AG04450 (cell line): ENCODE data around the gene ETS2. TPM values are rescaled to one million over a fixed set of nuclear protein-coding genes. Genes with fewer than 3 reads are reported as not detected.

Source experiments
- CTCF ChIA-PET: fragments of 300-600, 350-600 bp; formaldehyde crosslinking; extraction: SDS; loops from one replicate; lab custom pipeline; 2022; ENCODE audit warnings: antibody characterized with exemption, inconsistent platforms; lab: Charles Lee
- POLR2A ChIA-PET: fragments of 350-600 bp; formaldehyde crosslinking; extraction: SDS; loops from one replicate; lab custom pipeline; 2021; ENCODE audit warnings: antibody characterized with exemption, inconsistent platforms; lab: Yijun Ruan, JAX
- DNase-seq: peaks from one replicate; pipeline ENCODE4 v3.0.0-alpha.2; 2011; ENCODE audit warnings: low read depth, low spot score
- H3K27ac ChIP-seq: one replicate; pipeline ENCODE4 v1.5.1; 2012; ENCODE audit warnings: low read depth, low read length, control low read depth
- H3K27me3 ChIP-seq: one replicate; pipeline ENCODE4 v1.6.0; 2012; ENCODE audit warnings: low read length; ENCODE audit not compliant: control insufficient read depth, insufficient read depth
- H3K4me3 ChIP-seq: 2 replicates; pipeline ENCODE4 v1.5.1; 2011; ENCODE audit warnings: mild to moderate bottlenecking, low read depth, low read length, control low read depth
- H3K9me3 ChIP-seq: 2 replicates; pipeline ENCODE4 v1.5.1; 2012; ENCODE audit warnings: low read length; ENCODE audit not compliant: control insufficient read depth, insufficient read depth
- polyA plus RNA-seq: library from polyadenylated mRNA; depleted of rRNA; stranded (reverse); fragments of >200 nt; gene quantifications from 2 replicates; pipeline ENCODE4 v1.2.3, GENCODE V29; 2011
- TF ChIP-seq, protein P1 (sequence below): IDR thresholded peaks from 2 replicates; pipeline ENCODE4 v1.5.1; 2011; ENCODE audit warnings: low read depth, low read length, control low read depth, inconsistent platforms

Gene ETS2
- polyA plus RNA-seq, 1 experiment = 60.1 TPM

DNA sequence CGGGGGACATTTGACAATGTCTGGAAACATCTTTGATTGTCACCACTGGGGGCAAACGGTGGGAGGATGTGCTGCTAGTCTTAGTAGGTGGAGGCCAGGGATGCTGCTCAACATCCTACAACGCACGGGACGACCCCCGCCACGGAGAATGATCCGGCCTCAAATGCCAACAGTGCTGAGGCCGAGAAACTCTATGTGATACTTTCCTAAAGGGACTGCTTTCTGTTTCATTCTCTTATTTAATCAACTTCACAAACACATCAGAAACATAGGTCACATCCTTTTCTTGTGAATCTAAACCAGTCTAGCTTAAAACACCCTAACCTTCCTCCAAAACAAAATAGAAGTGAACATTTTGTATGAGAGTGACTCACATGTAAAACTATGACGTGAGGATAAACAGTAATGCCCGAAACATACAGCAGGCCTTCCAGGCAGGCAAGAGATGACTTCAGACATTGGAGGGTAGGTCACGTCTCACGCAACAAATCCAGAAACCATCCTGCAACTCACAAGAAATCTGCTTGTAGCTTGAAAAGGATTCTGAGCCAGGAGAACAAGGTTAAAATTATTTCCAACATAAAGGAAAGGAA lies 37.2 kb upstream of the ETS2 start:
- Histone ChIP-seq H3K9me3 (peaks cover 9% of the 10 kb centered on the region; the same call in 1 of the 2 replicates), H3K27ac (peak overlapping the region; percentile 99), H3K27me3 (no peaks in the 10 kb centered on the region), H3K4me3 (peak overlapping the region; percentile 14; the same call in 1 of the 2 replicates)
- peak; percentile 96 for DNase-seq
- TF ChIP-seq, protein P1, sequence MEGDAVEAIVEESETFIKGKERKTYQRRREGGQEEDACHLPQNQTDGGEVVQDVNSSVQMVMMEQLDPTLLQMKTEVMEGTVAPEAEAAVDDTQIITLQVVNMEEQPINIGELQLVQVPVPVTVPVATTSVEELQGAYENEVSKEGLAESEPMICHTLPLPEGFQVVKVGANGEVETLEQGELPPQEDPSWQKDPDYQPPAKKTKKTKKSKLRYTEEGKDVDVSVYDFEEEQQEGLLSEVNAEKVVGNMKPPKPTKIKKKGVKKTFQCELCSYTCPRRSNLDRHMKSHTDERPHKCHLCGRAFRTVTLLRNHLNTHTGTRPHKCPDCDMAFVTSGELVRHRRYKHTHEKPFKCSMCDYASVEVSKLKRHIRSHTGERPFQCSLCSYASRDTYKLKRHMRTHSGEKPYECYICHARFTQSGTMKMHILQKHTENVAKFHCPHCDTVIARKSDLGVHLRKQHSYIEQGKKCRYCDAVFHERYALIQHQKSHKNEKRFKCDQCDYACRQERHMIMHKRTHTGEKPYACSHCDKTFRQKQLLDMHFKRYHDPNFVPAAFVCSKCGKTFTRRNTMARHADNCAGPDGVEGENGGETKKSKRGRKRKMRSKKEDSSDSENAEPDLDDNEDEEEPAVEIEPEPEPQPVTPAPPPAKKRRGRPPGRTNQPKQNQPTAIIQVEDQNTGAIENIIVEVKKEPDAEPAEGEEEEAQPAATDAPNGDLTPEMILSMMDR = no peak; the same call in 1 of the 2 replicates
- ChIA-PET POLR2A (interaction anchor here (0.8 to 2.6 kb wide), 6 partner anchors 8 to 63 kb away, joined by 4 to 18 read pairs (median 10); partner anchors contain the start of gene ETS2), CTCF (interaction anchor here (0.6 to 2.8 kb wide), 5 partner anchors 9 to 357 kb away, joined by 3 to 13 read pairs (median 5); no protein-coding TSS in a partner anchor)

DNA sequence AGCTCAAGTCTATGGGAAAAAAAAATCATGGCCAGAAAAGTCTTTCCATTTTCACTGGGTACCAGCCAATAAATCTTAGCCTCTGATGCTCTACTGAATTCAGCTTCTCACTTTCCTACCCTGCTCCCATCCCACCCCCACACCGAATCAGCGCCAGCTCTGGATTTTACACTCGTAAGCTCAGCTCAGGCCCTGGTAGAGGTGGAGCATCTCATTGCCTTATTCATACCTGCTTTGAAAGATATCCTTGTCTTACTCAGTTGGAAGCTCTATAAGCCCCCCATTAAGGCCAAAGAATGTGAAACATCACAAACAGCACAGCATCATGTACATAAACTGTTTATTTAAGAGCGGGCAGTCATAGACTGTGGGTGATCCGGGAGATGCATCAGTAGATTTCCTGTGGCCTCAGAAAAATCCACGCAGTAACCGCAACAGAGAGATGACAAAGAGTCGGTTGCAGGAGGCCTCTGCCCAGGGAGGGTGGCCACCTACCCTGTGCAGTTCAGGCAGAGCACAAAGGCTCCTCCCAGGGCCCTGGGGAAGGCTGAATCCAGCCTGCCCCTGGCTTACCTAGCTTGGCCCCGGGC lies 36.4 kb upstream of the ETS2 start:
- no peaks in the 10 kb centered on the region for H3K27me3 ChIP-seq
- H3K27ac ChIP-seq = peak overlapping the region; percentile 99
- TF ChIP-seq, protein P1 = no peak
- ChIA-PET CTCF (interaction anchor here (0.6 to 2.8 kb wide), 4 partner anchors 17 to 368 kb away, joined by 3 to 13 read pairs (median 7); no protein-coding TSS in a partner anchor), POLR2A (interaction anchor here (0.8 to 2.6 kb wide), 6 partner anchors 9 to 62 kb away, joined by 4 to 18 read pairs (median 10); partner anchors contain the start of gene ETS2)
- DNase-seq = peak; percentile 81
- peaks cover 9% of the 10 kb centered on the region; the same call in 1 of the 2 replicates for H3K9me3 ChIP-seq
- no peak overlapping the region; the same call in 1 of the 2 replicates for H3K4me3 ChIP-seq

DNA sequence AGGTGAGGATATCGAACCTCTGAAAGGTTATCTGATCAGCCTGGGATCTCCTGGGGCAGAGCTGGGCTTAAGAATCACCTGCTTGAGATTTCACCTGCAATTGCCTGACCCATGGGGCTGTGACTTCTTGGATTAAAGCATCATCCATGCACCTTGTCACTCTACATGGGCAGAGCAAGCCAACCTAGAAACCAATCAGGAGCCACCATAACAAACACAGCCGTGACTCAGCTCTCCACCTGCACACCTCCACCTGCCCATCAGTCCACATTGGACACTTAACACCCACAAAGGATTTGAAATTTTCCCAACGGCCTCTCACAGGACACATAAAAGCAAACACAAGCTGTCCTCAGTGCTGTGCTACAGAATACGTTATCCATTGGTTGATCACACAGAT lies 35.1 kb upstream of the ETS2 start:
- POLR2A ChIA-PET = interaction anchor here (0.8 to 2.6 kb wide), 2 partner anchors 33 to 38 kb away, joined by 4 to 18 read pairs; no protein-coding TSS in a partner anchor
- no peak overlapping the region for H3K4me3 ChIP-seq
- H3K9me3 ChIP-seq = peaks cover 8% of the 10 kb centered on the region; the same call in 1 of the 2 replicates
- CTCF ChIA-PET = interaction anchor here (0.5 to 2.8 kb wide), 4 partner anchors 15 to 367 kb away, joined by 3 to 13 read pairs (median 6); no protein-coding TSS in a partner anchor
- no peak overlapping the region for H3K27ac ChIP-seq
- H3K27me3 ChIP-seq = no peaks in the 10 kb centered on the region
- no peak for DNase-seq
- TF ChIP-seq, protein P1 = no peak

DNA sequence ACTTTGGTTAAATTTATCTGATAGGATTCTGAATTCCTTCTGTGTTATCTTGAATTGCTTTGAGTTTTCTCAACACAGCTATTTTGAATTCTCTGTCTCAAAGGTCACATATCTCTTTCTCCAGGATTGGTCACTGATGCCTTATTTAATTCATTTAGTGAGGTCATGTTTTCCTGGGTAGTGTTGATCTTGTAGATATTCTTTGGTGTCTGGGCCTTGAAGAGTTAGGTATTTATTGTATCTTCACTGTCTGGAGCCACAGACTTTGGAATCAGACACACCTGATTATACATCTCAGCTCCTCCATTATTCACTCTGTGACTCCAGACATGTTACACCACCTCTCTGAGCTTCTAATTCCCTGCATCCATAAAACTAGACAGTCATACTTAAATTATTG lies 34.2 kb upstream of the ETS2 start:
- H3K27me3 ChIP-seq = no peaks in the 10 kb centered on the region
- H3K9me3 ChIP-seq = peaks cover under 1% of the 10 kb centered on the region; the same call in 1 of the 2 replicates
- DNase-seq = no peak
- no peak overlapping the region for H3K4me3 ChIP-seq
- POLR2A ChIA-PET = interaction anchor here (0.6 kb wide), 1 partner anchor 103 kb away, joined by 3 read pairs; no protein-coding TSS in a partner anchor
- TF ChIP-seq, protein P1 = no peak
- CTCF ChIA-PET = no interaction called here
- no peak overlapping the region for H3K27ac ChIP-seq
